Endothelial cell of umbilical vein (primary cell): ENCODE data around the gene ZNF639. TPM values are rescaled to one million over a fixed set of nuclear protein-coding genes. Genes with fewer than 3 reads are reported as not detected.
A peak's percentile ranks its signal among the peaks of the same experiment; 100 is the strongest.

ENCODE experiments used
- BruUV-seq: library from RNA; stranded (reverse); fragments of 400-500 nt; replicated peaks from 2 replicates; lab custom pipeline; 2021; lab: Mats Ljungman, UMichigan
- CTCF ChIA-PET: fragments of 300-600, 350-600 bp; sonication (Branson Sonifier 250); formaldehyde crosslinking; loops from one replicate; lab custom pipeline; 2021; ENCODE audit warnings: antibody characterized with exemption, inconsistent platforms; lab: Charles Lee
- POLR2A ChIA-PET: fragments of 300-600, 350-600 bp; sonication (Branson Sonifier 250); formaldehyde crosslinking; loops from one replicate; lab custom pipeline; 2021; ENCODE audit warnings: antibody characterized with exemption, inconsistent platforms; lab: Charles Lee
- DNase-seq: peaks from one replicate; pipeline ENCODE4 v3.0.0-alpha.2; 2011; ENCODE audit warnings: low read depth, low spot score
- FAIRE-seq: peaks from 2 replicates; lab custom pipeline; 2011; peaks lifted over from hg19 to GRCh38; lab: Jason Lieb, UNC
- H2AFZ ChIP-seq: 2 replicates; pipeline ENCODE4 v1.6.0; 2012; ENCODE audit warnings: low read depth, low read length, control low read depth, inconsistent platforms
- H3K27ac ChIP-seq: 2 replicates; pipeline ENCODE4 v1.5.1; 2011; ENCODE audit warnings: low read depth, mild to moderate bottlenecking, control low read depth, low read length, moderate library complexity; ENCODE audit not compliant: insufficient read depth
- H3K27me3 ChIP-seq, 2 experiments: 2 replicates each; pipeline versions ENCODE4 v1.6.0 to v1.6.1; 2011; ENCODE audit warnings: low read length in 2 of 2, mixed read lengths in 1 of 2; ENCODE audit not compliant: control insufficient read depth in 2 of 2, insufficient read depth in 2 of 2
- H3K36me3 ChIP-seq, 2 experiments: 2 replicates in 1 of 2; 3 replicates in 1 of 2; pipeline ENCODE4 v1.5.1; 2011; ENCODE audit warnings: low read length in 2 of 2, mild to moderate bottlenecking in 1 of 2, moderate library complexity in 1 of 2; ENCODE audit not compliant: control insufficient read depth in 2 of 2, insufficient read depth in 2 of 2; ENCODE audit errors: extremely low read depth in 1 of 2
- H3K4me1 ChIP-seq: 3 replicates; pipeline ENCODE4 v1.5.1; 2011; ENCODE audit warnings: mild to moderate bottlenecking, low read length; ENCODE audit not compliant: control insufficient read depth, insufficient read depth; ENCODE audit errors: extremely low read depth
- H3K4me2 ChIP-seq: 2 replicates; pipeline ENCODE4 v1.6.1; 2011; ENCODE audit warnings: low read length, control low read depth, mixed read lengths; ENCODE audit not compliant: insufficient read depth
- H3K4me3 ChIP-seq, 3 experiments: fragments of 200-600 bp in 1 of 3; sonication (generic), shearing (Covaris generic) in 1 of 3; replicated peaks in 1 of 3; 2 replicates each; pipeline ENCODE4 v1.5.1; 2011 to 2016; ENCODE audit warnings: control low read depth in 3 of 3, low read length in 3 of 3, mild to moderate bottlenecking in 2 of 3, inconsistent platforms in 1 of 3, low read depth in 1 of 3, moderate library complexity in 1 of 3; ENCODE audit not compliant: insufficient read depth in 1 of 3
- H3K79me2 ChIP-seq: 2 replicates; pipeline ENCODE4 v1.6.0; 2012; ENCODE audit warnings: low read length, inconsistent platforms; ENCODE audit not compliant: control insufficient read depth, insufficient read depth
- H3K9ac ChIP-seq: replicated peaks from 2 replicates; pipeline ENCODE3; 2011; ENCODE audit warnings: low read length, control low read depth; ENCODE audit not compliant: insufficient read depth; ENCODE audit errors: extremely low read depth
- H3K9me1 ChIP-seq: replicated peaks from 3 replicates; pipeline ENCODE4 v1.6.0; 2011; ENCODE audit warnings: mild to moderate bottlenecking, low read length; ENCODE audit not compliant: control insufficient read depth, insufficient read depth; ENCODE audit errors: extremely low read depth
- H3K9me3 ChIP-seq: replicated peaks from 2 replicates; pipeline ENCODE4 v1.5.1; 2012; ENCODE audit warnings: low read length, inconsistent platforms; ENCODE audit not compliant: control insufficient read depth, insufficient read depth
- H4K20me1 ChIP-seq: replicated peaks from 2 replicates; pipeline ENCODE3; 2011; ENCODE audit warnings: mild to moderate bottlenecking, low read length; ENCODE audit not compliant: control insufficient read depth, insufficient read depth; ENCODE audit errors: extremely low read depth
- EZH2 ChIP-seq: IDR thresholded peaks from 2 replicates; pipeline ENCODE4 v1.6.1; 2012; ENCODE audit warnings: borderline replicate concordance, low read depth, mild to moderate bottlenecking, moderate library complexity, low read length, inconsistent platforms; ENCODE audit not compliant: severe bottlenecking
- FOS ChIP-seq: IDR thresholded peaks from 2 replicates; pipeline ENCODE4 v1.6.1; 2011; ENCODE audit warnings: mild to moderate bottlenecking, low read length, moderate library complexity, borderline replicate concordance; ENCODE audit not compliant: insufficient read depth
- GATA2 ChIP-seq: IDR thresholded peaks from 2 replicates; pipeline ENCODE4 v1.7.0; 2011; ENCODE audit warnings: low read depth, mild to moderate bottlenecking, moderate library complexity, mixed read lengths, low read length; ENCODE audit not compliant: insufficient read length, insufficient read depth
- JUN ChIP-seq: IDR thresholded peaks from 2 replicates; pipeline ENCODE4 v1.6.1; 2011; ENCODE audit warnings: borderline replicate concordance, low read depth; ENCODE audit not compliant: insufficient read length, insufficient read depth
- MYC ChIP-seq: IDR thresholded peaks from one replicate; pipeline ENCODE4 v1.6.1; 2011; ENCODE audit warnings: mild to moderate bottlenecking, low read depth, low read length
- POLR2A ChIP-seq: IDR thresholded peaks from 2 replicates; pipeline ENCODE4 v1.6.1; 2012; ENCODE audit warnings: low read depth, mild to moderate bottlenecking, control low read depth, low read length
- POLR2AphosphoS5 ChIP-seq: IDR thresholded peaks from 2 replicates; pipeline ENCODE4 v1.6.1; 2012; ENCODE audit warnings: low read depth, mild to moderate bottlenecking, control low read depth, low read length, moderate library complexity; ENCODE audit not compliant: insufficient read depth
- dilution Hi-C: fragments of 300-500 bp; cut with MboI; formaldehyde crosslinking; loops from one replicate; pipeline ENCODE4 v1.15.0; 2019; ENCODE audit warnings: low sequenced_read_pairs; ENCODE audit not compliant: extremely low pct_ligation_motif_present
- intact Hi-C: fragments of 100-400 bp; cut with micrococcal nuclease; formaldehyde crosslinking; loops from one replicate; pipeline ENCODE4 v1.10.0; 2022
- polyA plus RNA-seq, 4 experiments: library from polyadenylated mRNA; depleted of rRNA in 3 of 4; stranded (reverse) in 3 of 4; unstranded in 1 of 4; fragments of >200 nt; gene quantifications; 2 replicates each; pipeline versions ENCODE4 v1.2.1 to v1.2.3, GENCODE V29; 2011 to 2012; ENCODE audit warnings: missing spikeins in 1 of 4
- total RNA-seq: library from RNA; stranded (reverse); gene quantifications from 2 replicates; pipeline ENCODE4 v1.2.3, GENCODE V29; 2021
- TF ChIP-seq, protein P1 (sequence below), 2 donors: IDR thresholded peaks; 1 replicate in 1 of 2; 2 replicates in 1 of 2; pipeline ENCODE4 v1.5.1; 2011; ENCODE audit warnings: low read length in 2 of 2, mild to moderate bottlenecking in 2 of 2, moderate library complexity in 2 of 2, control low read depth in 1 of 2, inconsistent platforms in 1 of 2, low read depth in 1 of 2; ENCODE audit not compliant: insufficient read depth in 1 of 2; ENCODE audit errors: extremely low read depth in 1 of 2
- TF ChIP-seq, protein P2 (sequence below): IDR thresholded peaks from 2 replicates; pipeline ENCODE4 v1.6.1; 2011; ENCODE audit not compliant: insufficient read depth, insufficient read length

The ZNF639 gene
- total and polyA plus RNA-seq, 2 donors (not counting 3 experiments of a cell fraction or from before 2014, with no cell fraction given) = 8.0 to 30.5 TPM

DNA sequence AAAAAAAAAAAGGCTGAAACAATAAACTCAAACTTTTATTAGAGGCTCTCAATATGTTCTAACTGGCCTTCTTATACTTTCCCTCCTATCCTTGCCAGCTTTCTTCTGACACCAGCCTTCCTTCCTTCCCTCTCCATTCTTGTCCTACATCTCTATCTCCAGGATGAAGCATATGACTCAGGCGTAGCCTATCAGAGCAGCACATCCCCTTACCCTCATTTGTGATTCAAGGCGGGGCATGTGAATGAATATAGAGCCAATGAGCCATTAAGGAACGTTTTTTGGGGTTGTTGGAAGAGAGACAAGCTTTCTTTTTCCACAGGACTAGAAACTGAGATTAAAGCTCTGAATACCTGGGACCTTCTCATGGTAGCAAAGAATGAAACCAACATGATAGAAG is 46.8 kb upstream of the ZNF639 start:
- H3K9me1 ChIP-seq = no peaks in the 10 kb centered on the region
- FAIRE-seq (no peak), DNase-seq (no peak)
- dilution Hi-C loops = no loop called here
- no peak overlapping the region for H3K4me2 ChIP-seq
- no peaks in the 10 kb centered on the region for H3K36me3 ChIP-seq
- peaks cover 4 to 5% of the 10 kb centered on the region in 2 experiments for H3K27me3 ChIP-seq
- intact Hi-C loops = no loop called here
- BruUV-seq = no TSS peak
- H2AFZ ChIP-seq = peak overlapping the region; percentile 32
- H3K9me3 ChIP-seq = no peaks in the 10 kb centered on the region
- TF ChIP-seq FOS (no peak), POLR2AphosphoS5 (no peak), POLR2A (no peak), EZH2 (no peak), GATA2 (no peak), JUN (no peak), MYC (no peak)
- TF ChIP-seq, protein P1, sequence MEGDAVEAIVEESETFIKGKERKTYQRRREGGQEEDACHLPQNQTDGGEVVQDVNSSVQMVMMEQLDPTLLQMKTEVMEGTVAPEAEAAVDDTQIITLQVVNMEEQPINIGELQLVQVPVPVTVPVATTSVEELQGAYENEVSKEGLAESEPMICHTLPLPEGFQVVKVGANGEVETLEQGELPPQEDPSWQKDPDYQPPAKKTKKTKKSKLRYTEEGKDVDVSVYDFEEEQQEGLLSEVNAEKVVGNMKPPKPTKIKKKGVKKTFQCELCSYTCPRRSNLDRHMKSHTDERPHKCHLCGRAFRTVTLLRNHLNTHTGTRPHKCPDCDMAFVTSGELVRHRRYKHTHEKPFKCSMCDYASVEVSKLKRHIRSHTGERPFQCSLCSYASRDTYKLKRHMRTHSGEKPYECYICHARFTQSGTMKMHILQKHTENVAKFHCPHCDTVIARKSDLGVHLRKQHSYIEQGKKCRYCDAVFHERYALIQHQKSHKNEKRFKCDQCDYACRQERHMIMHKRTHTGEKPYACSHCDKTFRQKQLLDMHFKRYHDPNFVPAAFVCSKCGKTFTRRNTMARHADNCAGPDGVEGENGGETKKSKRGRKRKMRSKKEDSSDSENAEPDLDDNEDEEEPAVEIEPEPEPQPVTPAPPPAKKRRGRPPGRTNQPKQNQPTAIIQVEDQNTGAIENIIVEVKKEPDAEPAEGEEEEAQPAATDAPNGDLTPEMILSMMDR (IDR thresholded peaks at IDR 0.05; ENCODE audit: extremely low read depth in 1 of 2, insufficient read depth in 1 of 2, low read depth in 1 of 2, low read length in 2 of 2) = no peak
- TF ChIP-seq, protein P2, sequence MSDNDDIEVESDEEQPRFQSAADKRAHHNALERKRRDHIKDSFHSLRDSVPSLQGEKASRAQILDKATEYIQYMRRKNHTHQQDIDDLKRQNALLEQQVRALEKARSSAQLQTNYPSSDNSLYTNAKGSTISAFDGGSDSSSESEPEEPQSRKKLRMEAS = no peak
- POLR2A ChIA-PET = interaction anchor here (0.6 kb wide), 1 partner anchor 134 kb away, joined by 5 read pairs; no protein-coding TSS in a partner anchor
- H3K4me1 ChIP-seq = no peaks in the 10 kb centered on the region
- no peak overlapping the region for H3K27ac ChIP-seq
- H3K79me2 ChIP-seq = no peaks in the 10 kb centered on the region
- no peak overlapping the region for H3K9ac ChIP-seq
- H4K20me1 ChIP-seq = no peaks in the 10 kb centered on the region
- CTCF ChIA-PET = interaction anchor here (0.6 to 1.9 kb wide), 5 partner anchors 23 to 261 kb away, joined by 3 to 6 read pairs (median 4); no protein-coding TSS in a partner anchor
- H3K4me3 ChIP-seq = no peak overlapping the region
